ENCODE measurements around the gene GTF2A1.

- no peak for TF ChIP-seq YY1 (IDR thresholded peaks at IDR 0.05; ENCODE audit: insufficient read depth, insufficient read length)
- TF ChIP-seq ZNF274 (IDR thresholded peaks at IDR 0.05; ENCODE audit: low read depth, low read length) = no peak
- no peak for TF ChIP-seq SUZ12 (IDR thresholded peaks at IDR 0.05; ENCODE audit: extremely low read depth, insufficient read depth, insufficient read length)
Observed at GRCh38 chr14:81137316-81137715, 83.4 kb downstream of the GTF2A1 start.

Data from NT2/D1 (cell line).